K562 (cell line): ENCODE results near the gene BLZF1. TPM values are rescaled to one million over a fixed set of nuclear protein-coding genes. Genes with fewer than 3 reads are reported as not detected.

Experiments used
- BDP1 ChIP-seq: IDR thresholded peaks from 3 replicates; pipeline ENCODE4 v1.6.1; 2011; ENCODE audit not compliant: insufficient read length, insufficient read depth
- CBX1 ChIP-seq: sonication (generic); IDR thresholded peaks from 2 replicates; pipeline ENCODE4 v1.6.1; 2016; ENCODE audit warnings: antibody characterized with exemption, low read depth, mild to moderate bottlenecking
- FOXK2 ChIP-seq, 2 experiments: fragments of 450-650 bp; IDR thresholded peaks in 1 of 2; conservative IDR thresholded peaks in 1 of 2; 2 replicates each; pipeline ENCODE4 v1.6.1; 2016; ENCODE audit warnings: low read depth in 2 of 2, mild to moderate bottlenecking in 1 of 2
- HCFC1 ChIP-seq: IDR thresholded peaks from 2 replicates; pipeline ENCODE4 v1.6.1; 2012; ENCODE audit warnings: low read depth, low read length, improper control_type of control experiment
- HDAC8 ChIP-seq: fragments of 450-650 bp; IDR thresholded peaks from 2 replicates; pipeline ENCODE4 v1.6.1; 2016; ENCODE audit warnings: mild to moderate bottlenecking, missing genetic modification characterization, moderate library complexity, missing compliant biosample characterization
- HNRNPL ChIP-seq: fragments of 200-400 bp; formaldehyde crosslinking; IDR thresholded peaks from 2 replicates; pipeline ENCODE4 v1.6.1; 2017; ENCODE audit warnings: low read depth, mild to moderate bottlenecking, low read length
- KDM2B ChIP-seq: fragments of 250-450 bp; sonication (Bioruptor Pico); IDR thresholded peaks from 2 replicates; pipeline ENCODE4 v1.8.0; 2021; ENCODE audit warnings: mild to moderate bottlenecking, moderate library complexity
- NFYB ChIP-seq: IDR thresholded peaks from 2 replicates; pipeline ENCODE4 v1.6.1; 2011; ENCODE audit warnings: mild to moderate bottlenecking, moderate library complexity; ENCODE audit not compliant: insufficient read length; ENCODE audit errors: extremely low read depth
- PHTF2 ChIP-seq: fragments of 250-450 bp; sonication (Bioruptor Pico); IDR thresholded peaks from 2 replicates; pipeline ENCODE4 v1.5.0; 2021; ENCODE audit warnings: mild to moderate bottlenecking
- SNRNP70 ChIP-seq: fragments of 200-400 bp; formaldehyde crosslinking; optimal IDR thresholded peaks from 2 replicates; pipeline ENCODE3; 2017; ENCODE audit warnings: low read depth, low read length
- SRSF7 ChIP-seq: fragments of 200-400 bp; formaldehyde crosslinking; optimal IDR thresholded peaks from 2 replicates; pipeline ENCODE3; 2017; ENCODE audit warnings: mild to moderate bottlenecking, low read depth, low read length
- SUPT5H ChIP-seq: fragments of 450-650 bp; IDR thresholded peaks from 2 replicates; pipeline ENCODE4 v1.6.1; 2016
- TAF7 ChIP-seq: fragments of 450-650 bp; IDR thresholded peaks from 2 replicates; pipeline ENCODE4 v1.6.1; 2016; ENCODE audit warnings: missing genetic modification characterization, missing compliant biosample characterization
- THRB ChIP-seq: fragments of 450-650 bp; formaldehyde crosslinking; conservative IDR thresholded peaks from 2 replicates; pipeline ENCODE4 v1.4.0; 2022; ENCODE audit warnings: mild to moderate bottlenecking, missing genetic modification characterization
- ZNF133 ChIP-seq: fragments of 250-450 bp; sonication (Bioruptor Pico); IDR thresholded peaks from 2 replicates; pipeline ENCODE4 v1.4.0; 2020; ENCODE audit warnings: mild to moderate bottlenecking
- ZNF354B ChIP-seq: fragments of 250-450 bp; sonication (Bioruptor Pico); IDR thresholded peaks from 2 replicates; pipeline ENCODE4 v1.4.0; 2020
- ZNF407 ChIP-seq: fragments of 450-650 bp; IDR thresholded peaks from 2 replicates; pipeline ENCODE4 v1.6.1; 2016; ENCODE audit warnings: low read depth
- ZNF583 ChIP-seq: fragments of 250-450 bp; sonication (Bioruptor Pico); IDR thresholded peaks from 2 replicates; pipeline ENCODE4 v1.4.0; 2020
- ZNF586 ChIP-seq: fragments of 450-650 bp; formaldehyde crosslinking; conservative IDR thresholded peaks from 2 replicates; pipeline ENCODE4 v1.4.0; 2020; ENCODE audit warnings: mild to moderate bottlenecking, moderate library complexity
- ZSCAN32 ChIP-seq: fragments of 450-650 bp; formaldehyde crosslinking; IDR thresholded peaks from 2 replicates; pipeline ENCODE4 v1.4.0; 2020; ENCODE audit warnings: mild to moderate bottlenecking, moderate library complexity
- polyA plus RNA-seq, 8 experiments: library from polyadenylated mRNA; depleted of rRNA in 4 of 8; stranded (reverse) in 5 of 8; unstranded in 3 of 8; fragments of >200 nt; fragmentation: Nextera tagmentation in 2 of 8; fragmentation: Illumina TruSeq in 1 of 8; extraction: Ambion mirVana in 2 of 8; extraction: Trizol in 1 of 8; gene quantifications; 2 replicates each; pipeline versions ENCODE4 v1.2.1 to v1.2.3, GENCODE V29; 2011 to 2014; ENCODE audit warnings: inconsistent platforms in 1 of 8, missing spikeins in 1 of 8
- total RNA-seq, 7 experiments: library from RNA; depleted of rRNA in 6 of 7; stranded (reverse); fragments of >200 nt in 6 of 7; fragmentation: Illumina TruSeq in 2 of 7; extraction: Trizol in 2 of 7; gene quantifications; 2 replicates each; pipeline versions ENCODE4 v1.2.1 to v1.2.3, GENCODE V29; 2011 to 2021; ENCODE audit warnings: low replicate concordance in 1 of 7
- TF ChIP-seq, protein P1 (sequence below), 2 experiments: IDR thresholded peaks; 2 replicates each; pipeline ENCODE4 v1.6.1; 2011; ENCODE audit warnings: borderline replicate concordance in 1 of 2, control low read depth in 1 of 2, low read depth in 1 of 2, low read length in 1 of 2, mild to moderate bottlenecking in 1 of 2, mixed read lengths in 1 of 2, moderate library complexity in 1 of 2; ENCODE audit not compliant: insufficient read depth in 1 of 2, insufficient read length in 1 of 2, poor library complexity in 1 of 2, severe bottlenecking in 1 of 2; ENCODE audit errors: extremely low read depth in 1 of 2

Gene BLZF1
- total and polyA plus RNA-seq, 9 of the 15 experiments (the other 6 are each of a cell fraction or from before 2014, with no cell fraction given) = 20.5 to 32.8 (median 25.3) TPM

DNA sequence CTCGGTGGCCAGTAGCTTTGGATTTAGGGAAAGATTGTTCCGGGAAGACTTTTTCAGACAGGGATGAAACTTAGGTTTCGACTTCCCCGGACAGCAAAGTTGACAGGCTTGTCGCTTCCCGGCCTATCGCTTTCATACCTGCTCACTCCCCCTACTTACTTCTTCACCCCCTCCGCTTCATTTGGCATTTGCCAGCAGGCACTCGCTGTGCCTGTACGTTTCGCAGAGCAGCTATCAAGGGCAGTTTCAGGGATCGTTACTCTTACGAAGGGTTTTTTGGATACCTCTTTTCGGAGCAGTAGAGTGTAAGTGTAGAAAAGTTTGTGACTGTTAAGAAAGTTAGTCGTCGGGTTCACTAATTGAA, 393 bp downstream of the BLZF1 start (continued):
- TF ChIP-seq KDM2B (no peak), SRSF7 (no peak), HDAC8 (no peak), ZNF583 (CRISPR knock-in tag) (no peak), ZNF133 (CRISPR knock-in tag) (no peak), THRB (CRISPR knock-in tag) (no peak), ZNF586 (CRISPR knock-in tag) (no peak), ZNF354B (CRISPR knock-in tag) (no peak), CBX1 (no peak), BDP1 (no peak), TAF7 (no peak), SUPT5H (0 out of 2 replicates have a peak, but pooled peaks have one; percentile 8), FOXK2 (conservative IDR thresholded peaks at IDR 0.05 in 1 of 2, IDR thresholded peaks at IDR 0.05 in 1 of 2; ENCODE audit: low read depth in 2 of 2) (no peak), SNRNP70 (no peak), ZSCAN32 (CRISPR knock-in tag) (no peak), PHTF2 (CRISPR knock-in tag) (no peak), NFYB (no peak), HNRNPL (no peak), HCFC1 (no peak), ZNF407 (no peak)
- TF ChIP-seq, protein P1, sequence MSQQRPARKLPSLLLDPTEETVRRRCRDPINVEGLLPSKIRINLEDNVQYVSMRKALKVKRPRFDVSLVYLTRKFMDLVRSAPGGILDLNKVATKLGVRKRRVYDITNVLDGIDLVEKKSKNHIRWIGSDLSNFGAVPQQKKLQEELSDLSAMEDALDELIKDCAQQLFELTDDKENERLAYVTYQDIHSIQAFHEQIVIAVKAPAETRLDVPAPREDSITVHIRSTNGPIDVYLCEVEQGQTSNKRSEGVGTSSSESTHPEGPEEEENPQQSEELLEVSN (IDR thresholded peaks at IDR 0.05; ENCODE audit: borderline replicate concordance in 1 of 2, extremely low read depth in 1 of 2, insufficient read depth in 1 of 2, insufficient read length in 1 of 2, low read depth in 1 of 2, low read length in 1 of 2, poor library complexity in 1 of 2, severe bottlenecking in 1 of 2) = no peak
